SKM-1 treated with dmso at 0.1 percent for 144 hours (cell line): ENCODE results near the gene AP1G2.
"Not testable (repeated sequence)": the region's sequence is repeated elsewhere in the genome, so short reads cannot be mapped to it uniquely, and the experiment has no call there.

ENCODE experiments used
- DNase-seq: peaks from one replicate; lab custom pipeline; 2025; ENCODE audit not compliant: unreplicated experiment; lab: John Stamatoyannopoulos, UW

The AP1G2 gene

DNA sequence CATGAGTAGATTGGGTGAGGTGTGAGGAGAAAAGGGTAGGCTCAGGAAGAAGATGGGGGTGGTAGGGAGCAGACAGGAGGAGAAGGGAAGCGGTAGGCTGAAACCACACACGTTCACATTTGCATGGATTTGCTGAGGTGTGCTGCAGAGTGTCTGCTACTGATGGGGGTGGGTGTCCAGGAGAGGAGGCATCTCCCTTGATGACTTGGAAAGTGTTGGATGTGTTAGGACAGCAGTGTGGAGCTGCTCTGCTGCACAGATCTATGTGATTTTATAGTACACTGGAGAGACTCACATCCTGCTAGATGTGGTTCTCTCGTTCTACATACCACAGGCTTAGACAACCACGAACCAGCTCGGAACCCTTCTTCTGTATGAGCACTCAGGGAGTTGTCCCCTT is 25.3 kb downstream of the AP1G2 start:
- DNase-seq = no peak

DNA sequence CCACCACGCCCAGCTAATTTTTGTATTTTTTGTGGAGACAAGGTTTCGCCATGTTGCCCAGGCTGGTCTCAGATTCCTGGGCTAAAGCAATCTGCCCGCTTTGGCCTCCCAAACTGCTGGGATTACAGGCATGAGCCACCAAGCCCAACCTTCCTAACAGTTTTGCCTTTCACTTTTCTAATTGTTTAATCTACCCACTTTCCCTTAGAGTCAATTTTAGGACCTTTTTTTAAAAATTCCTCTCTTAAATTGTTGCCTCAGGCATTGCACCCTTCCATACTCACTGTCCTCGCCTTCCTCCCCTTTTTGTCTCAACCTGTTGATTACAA is 27.5 kb downstream of the AP1G2 start:
- DNase-seq = no peak

DNA sequence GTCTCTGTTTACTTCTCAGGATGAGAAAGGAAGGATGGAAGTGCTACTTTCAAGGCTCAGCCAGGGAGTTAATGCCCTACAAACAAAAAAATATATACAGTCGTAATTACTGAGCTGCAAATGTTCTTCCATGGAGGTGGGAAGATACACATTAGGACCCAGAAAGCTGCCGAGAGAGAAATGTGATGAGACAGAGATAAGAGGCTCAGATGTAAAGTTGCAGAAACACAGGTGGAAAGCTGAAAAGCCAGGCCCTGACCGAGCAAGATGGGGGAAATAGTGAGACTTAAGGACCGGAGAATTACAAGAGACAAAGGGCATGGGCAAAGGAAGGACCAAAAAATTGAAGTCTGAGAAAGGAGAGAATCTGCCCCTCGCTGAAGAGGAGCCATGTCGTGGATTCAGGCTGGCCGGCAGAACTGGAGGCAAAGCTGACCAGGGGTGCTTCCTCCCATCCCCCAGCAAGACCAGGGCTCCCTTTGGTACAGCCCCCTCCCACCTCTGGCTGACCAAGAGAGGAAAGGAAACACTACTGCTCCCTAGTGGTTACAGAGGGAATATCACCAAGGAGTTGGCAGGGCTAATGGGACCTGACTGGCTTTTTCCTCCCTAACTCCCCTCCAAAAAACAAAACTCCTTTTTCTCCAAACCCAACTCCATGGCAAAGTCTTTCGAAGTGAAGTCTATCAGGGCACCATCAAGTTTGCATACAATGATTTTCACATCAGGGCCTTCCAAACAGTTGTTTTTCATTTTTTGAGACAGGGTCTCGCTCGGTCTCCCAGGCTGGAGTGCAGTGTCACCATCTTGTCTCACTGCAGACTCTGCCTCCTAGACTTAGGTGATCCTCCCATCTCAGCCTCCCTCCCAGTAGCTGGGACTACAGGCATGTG is 28.1 kb downstream of the AP1G2 start:
- peak; percentile 22 for DNase-seq

DNA sequence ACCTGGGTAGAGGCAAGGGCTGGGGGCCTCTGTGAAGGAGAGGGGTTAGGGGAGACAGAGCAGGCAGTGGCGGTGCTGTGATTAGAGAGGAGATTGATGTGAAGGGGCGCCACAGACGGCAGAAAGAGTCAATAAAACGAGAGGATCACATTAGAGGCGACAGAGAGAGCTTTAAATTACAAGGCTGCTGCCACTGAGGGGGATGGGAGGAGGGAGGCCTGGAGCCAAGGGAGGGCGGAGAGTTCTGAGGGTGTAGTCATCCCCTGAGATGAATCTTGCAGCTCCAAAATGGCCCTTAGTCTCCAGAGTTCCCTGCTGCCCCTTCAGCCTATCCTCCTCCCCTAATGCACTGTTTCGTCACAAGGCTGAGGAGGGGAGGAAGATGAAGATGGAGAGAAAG is 28.8 kb downstream of the AP1G2 start:
- no peak for DNase-seq

DNA sequence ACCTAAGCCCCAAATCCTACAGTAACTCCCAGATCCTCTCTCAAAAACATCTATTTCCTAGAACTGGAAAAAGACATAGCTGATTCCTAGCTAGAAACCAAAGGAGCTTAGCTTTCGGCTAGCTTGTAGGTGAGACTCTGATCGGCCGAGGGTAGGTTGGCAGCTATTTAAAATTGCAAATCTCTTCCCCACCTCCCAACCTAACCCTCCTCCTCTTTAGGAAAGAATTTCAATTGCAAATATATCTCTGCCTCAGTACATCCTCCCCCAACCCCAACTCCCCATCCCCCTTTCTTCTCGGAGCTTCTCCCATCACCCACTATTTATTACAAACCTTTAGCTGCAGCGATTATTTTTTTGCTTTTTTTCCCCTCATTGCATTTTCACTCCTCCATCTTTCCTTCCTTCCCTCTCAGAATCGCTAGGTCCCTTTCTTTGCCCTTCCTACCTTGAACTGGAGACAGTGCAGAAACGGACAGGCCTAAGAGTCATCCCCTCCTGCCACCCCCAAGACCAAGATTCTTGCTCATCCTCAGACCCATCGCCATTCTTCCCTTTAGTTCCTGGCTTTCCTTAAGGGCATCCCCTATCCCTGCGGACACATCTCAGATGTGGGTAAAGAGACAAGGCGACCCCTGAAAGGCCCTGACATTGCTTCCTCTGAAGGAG is 29.4 kb downstream of the AP1G2 start:
- DNase-seq = no peak

DNA sequence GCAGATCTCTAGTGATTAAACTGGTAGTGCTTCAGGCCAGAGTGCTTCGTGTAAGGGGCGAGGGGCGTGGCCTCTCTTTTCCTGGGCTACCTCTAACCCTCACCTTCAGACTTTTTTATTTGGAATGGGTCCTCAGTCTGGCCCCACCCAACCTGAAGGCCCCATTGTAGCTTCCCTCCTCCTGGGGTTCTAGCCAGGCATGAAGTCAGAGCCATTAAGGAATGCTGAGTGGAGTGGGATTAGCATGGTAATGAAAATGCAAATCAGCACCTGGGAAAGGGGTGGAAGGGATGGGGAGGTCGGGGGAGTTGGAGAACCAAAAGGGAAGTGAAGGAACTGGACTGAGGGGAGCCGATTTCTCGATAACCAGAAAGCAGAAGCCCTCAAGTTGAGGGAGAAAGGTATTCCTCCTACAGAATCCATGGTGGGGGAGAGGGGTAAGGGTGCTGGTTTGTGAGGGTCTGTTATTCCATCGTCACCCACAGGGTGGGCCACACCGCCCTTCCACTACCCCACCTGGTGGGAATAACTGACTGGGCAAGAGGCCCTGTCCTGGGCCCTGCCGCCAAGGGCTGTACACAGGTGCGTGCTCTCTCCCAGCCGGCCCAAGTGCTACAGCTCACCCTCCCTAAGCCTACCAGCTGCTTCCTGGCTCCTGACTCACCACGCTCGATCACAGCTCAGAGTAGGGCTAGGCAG is 30.1 kb downstream of the AP1G2 start:
- no peak for DNase-seq

DNA sequence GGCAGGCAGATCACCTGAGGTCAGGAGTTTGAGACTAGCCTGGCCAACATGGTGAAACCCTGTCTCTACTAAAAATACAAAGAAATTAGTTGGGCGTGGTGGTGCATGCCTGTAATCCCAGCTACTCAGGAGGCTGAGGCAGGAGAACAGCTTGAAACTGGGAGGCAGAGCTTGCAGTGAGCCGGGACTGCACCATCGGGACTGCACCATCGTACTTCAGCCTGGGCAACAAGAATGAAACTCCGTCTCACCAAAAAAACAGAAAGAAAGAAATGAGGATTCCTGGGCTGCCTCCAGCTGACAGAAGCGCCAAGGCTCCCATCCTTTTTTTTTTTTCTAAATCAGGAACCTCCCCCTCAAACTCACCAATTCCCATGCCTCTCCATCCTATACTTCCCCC is 30.7 kb downstream of the AP1G2 start:
- DNase-seq = not testable (repeated sequence)

DNA sequence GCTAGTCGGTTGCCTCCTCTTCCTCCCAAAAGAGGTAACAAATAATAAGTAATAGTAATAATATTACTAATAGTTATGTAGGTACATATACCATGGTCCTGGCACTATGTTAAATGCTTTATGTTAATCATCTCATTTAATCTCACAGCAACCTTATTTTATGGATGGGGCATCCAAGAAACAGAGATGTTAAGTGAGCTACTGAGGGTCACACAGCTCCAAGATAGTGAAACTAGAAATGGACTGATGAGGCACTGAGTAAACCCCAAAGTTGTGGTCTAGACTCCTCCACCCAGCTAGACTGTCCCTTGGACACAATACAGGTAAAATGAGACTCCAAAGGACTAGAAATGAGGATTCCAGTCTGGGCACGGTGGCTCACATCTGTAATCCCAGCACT is 31.1 kb downstream of the AP1G2 start:
- DNase-seq = no peak

DNA sequence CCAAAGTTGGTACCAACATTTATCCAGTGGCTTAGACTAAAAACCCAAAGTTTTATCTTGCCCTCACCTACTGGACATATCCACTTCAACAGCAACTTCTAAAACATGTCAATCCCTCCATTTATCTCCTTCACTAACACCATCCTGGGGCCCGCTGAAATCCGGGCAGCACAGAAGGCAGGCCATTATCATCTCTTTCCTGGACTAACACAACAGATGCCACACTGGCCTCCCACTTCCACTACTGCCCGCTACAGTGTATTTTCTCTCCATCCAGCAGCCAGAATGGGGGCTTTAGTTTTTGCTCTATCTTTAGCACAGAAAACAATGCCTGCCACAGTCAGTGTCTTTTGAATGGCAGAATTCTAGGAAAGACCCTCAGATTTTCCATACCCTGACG is 31.6 kb downstream of the AP1G2 start:
- DNase-seq = no peak

DNA sequence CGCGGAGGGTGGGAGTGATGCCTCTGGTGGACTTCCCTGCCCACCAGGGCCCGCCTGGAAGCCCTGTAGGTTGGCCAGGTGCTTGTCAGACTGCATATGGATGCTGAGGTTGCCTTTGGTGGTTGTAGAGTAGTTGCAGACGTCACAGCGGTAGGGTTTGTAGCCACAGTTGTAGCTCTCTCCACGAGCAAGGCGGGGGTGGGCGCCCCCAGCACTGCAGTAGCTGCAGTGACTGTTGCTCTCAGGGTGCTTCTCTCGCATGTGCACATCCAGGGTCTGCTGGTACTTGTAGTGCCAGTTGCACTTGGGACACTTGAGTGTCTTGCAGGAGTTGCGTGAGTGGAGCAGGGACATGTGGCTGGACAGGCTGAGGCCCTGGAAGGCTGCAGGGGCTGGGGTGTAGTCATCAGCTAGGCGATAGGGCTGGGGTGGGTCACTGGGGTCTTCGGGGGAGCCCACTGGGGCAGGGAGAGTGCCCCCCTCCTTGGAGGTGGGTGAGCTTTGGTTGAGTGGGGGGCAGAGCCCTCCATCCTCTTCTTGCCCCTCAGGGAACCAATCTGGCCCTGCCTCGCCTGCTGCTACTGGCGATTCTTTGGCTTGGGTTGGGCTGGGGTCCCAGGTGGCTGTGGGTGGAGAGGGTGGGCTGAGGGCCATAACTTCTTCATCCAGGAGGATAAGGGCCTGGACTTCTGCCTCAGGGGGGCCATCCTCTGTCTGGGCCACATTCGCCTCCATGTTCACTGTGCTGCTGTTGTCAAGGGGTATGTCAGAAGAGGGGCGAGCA is 33.7 kb downstream of the AP1G2 start:
- DNase-seq = no peak

DNA sequence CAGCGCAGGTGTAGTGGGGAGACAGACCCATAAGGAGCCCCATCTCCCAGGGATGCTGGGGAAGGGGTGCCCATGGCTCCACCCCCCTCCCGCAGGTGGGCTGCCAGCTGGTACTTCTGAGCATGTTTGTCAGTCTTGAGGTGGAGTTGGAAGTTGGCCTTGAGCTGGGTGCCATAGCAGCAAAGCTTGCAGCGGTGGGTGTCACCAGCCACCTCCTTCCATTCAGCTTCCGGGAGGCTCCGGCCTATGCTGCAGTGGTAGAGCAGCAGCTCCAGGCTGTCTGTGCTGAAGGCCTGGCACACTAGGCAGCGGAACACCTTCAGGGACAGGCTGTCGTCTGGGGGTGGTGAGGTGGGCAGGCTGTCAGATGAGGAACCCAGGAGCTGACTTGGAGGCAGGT is 34.9 kb downstream of the AP1G2 start:
- no peak for DNase-seq

DNA sequence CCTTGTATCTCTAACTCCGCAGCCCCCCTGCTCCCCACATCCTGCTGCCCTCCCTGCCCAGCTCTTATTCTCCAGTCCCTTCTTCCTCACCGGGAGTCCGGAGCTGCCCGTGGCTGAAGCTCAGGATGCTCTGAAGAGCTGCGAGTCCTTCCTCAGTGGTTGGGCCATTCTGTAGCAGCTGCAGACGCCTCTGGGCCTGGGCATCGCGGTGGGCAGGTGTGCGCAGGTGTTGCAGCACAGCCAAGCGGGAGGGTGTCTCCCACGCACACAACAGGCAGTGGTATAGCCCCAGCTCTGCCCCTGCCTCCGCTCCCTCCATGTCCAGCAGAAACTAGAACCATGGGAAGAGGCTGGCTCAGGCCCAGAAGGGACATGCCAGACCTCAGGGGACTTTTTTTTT is 36.2 kb downstream of the AP1G2 start:
- DNase-seq = no peak

DNA sequence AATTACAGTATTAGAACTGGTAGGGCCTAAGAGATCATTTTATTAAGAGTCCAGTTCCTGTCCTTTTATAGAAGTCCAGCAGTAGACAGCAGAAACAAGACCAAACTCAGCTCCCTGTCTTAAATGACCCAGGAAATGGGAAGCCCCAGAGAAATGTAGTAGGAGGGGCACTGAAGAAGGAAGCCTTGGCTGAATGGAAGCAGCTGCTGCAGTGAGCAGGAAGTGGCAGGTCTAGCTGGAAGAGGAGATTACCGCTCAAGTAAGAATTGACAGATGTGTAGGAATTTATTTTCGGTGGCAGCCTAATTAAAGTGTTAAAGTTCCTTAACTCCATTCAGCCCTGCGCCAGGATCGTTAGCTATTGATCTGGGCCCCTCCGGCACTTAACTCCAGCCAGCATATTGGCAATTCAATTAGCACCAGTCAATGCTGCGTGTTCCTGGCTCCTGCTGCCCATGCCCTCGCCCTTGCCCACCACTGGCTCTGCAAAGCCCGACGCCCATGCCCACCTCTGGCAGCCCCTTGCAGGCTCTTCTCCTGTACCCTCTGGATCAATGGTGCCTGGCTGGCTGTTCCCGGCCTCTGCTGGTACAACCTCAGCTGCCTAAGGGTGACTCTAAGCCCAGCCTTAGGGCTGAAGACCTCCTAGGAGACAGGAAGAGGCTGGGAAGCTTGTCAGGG is 37.1 kb downstream of the AP1G2 start:
- peak; percentile 2 for DNase-seq

DNA sequence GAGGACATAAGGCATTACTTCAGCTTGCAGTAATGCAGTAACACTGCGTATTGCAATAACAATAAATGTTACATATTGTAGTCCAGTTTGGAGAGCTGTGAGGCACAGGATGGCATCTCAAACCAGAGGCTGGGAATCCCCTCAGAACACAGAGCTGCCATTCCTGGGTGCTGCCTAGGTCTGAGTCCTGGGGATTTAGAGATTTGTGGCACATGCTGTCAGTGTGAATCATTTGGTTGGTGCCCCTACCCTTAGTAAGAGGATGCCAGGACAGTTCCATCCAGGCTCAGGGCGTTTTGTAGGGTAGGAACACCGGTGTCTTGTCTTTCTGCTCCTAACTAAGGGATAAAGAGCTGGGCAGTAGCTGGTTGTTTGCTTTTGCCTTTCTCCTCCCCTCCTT is 38.6 kb downstream of the AP1G2 start:
- no peak for DNase-seq

DNA sequence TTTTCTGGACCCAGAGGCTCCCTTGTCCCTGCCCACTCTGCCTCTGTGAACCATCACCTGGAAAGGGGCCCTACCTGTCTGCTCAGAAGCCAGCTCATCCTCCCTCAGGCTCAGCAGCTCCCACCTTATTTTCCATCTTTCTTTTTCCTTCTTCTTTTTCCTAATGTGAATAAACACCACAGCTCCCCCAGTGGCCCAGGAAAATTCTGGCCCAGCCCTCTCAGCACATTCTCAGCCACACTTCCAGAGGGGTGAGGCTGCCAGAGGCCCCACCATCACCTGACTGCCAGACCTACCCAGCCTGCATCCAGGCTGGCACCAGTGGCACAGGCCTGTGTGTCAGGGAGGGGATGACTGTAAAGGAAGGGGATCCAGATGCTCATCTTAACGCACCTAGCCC is 39.0 kb downstream of the AP1G2 start:
- DNase-seq = no peak

DNA sequence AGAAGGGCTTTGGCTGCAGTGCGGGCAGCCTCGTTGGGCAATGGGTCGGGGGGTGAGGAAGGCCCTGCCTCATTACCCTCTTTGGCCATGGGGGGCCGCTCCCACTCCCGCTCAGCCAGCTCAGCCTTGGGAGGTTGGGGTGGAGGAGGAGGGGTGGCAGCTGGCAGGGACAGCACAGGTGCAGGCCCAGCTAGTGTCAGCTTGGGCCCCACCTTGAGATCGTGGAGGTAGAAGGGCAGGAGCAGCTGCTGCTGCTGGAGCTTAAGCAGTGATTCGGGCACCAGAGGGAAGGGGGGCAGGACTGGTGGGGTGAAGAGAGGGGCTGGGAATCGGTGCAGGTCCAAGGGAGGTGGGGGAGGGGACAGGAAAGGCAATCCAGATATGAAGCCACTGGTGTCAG is 42.0 kb downstream of the AP1G2 start:
- no peak for DNase-seq

DNA sequence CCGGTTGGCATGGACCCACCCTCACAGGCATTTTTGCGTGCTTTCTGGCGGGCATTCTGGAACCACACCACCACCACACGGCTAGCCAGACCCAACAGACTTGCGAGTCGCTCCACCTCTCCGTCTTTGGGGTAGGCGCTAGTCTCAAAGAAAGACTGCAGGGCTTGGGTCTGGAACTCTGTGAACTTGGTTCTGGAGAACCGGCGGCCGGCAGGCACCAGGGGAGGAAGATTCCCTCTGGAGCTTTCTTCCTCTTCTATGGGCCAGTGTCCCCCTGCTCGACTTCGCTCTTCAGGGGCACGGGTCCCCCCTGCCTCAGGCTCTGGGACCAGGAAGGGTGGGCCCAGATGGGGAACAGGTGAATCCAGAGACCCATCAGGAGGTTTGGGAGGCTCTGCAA is 42.6 kb downstream of the AP1G2 start:
- DNase-seq = no peak

DNA sequence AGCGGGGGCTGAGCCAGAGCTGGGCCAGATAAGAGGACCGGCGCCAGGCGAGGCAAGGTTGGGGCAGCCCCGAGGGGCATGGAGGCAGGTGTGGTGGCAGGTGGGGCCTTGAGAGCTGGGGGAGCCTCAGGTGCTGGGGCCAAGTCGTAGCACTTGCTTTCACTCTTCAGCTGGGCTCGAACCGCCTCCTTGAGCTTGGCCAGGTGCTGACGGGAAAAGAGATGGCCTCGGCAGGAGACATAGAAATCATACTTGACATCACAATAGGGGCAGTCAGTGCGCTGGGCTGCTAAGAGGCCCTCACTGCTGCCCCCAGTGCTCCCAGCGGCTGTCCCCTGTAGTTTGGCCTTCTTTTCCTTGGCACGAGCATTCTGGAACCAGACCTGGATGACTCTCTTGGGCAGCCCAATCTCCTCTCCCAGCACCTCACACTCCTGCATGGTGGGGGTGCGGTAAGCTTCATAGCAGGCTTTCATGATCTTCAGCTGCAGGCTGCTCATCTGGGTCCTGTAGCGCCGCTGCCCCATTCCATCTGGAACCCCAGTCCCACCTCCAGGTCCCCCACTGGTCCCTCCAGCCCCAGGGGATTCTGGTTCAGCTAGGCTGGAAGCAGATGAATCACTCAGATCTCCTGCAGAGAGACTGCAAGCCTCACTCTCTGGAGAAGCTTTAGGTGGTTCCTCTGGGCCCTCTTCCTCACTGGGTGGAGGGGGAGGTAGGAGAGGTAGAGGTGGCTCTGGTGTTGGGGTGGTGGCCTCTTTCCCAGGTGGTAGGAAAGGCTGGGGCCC is 44.2 kb downstream of the AP1G2 start:
- no peak for DNase-seq

DNA sequence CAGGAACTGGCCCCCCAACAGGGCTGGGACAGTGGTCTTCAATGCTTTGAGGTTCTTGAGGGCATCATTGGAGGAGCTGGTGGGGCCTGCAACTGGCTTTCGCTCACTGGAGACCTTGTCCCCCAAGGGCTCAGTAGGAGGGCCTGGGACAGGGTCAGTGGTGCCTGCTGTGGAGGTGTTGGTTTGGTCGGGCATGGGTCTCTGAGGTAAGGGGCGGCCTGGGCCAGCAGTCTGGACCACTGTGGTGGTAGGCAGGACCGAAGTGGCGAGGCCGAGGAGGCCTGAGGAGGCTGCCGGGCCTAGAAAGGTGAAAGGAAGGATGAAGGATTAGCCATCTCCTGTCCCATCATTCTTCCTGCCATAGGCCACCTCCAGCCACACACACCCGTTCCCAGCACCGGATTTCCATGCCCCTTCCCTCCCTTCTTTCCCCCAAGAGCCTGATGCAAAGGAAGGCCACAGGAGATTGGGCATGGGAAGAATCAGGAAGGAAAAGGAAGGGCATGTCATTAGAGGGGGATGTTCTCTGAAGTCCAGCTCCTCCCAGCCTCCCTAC is 44.9 kb downstream of the AP1G2 start:
- DNase-seq = no peak
